Activated T-cell treated with anti-CD3 and anti-CD28 coated beads, Interleukin-2, amount 50 U/mL, for 1 hour (primary cell): ENCODE measurements around the gene SETD7.
A peak's percentile ranks its signal among the peaks of the same experiment; 100 is the strongest.

ENCODE experiments used
- DNase-seq: peaks from one replicate; pipeline ENCODE4 v3.0.0-alpha.2; 2020

Gene SETD7

DNA sequence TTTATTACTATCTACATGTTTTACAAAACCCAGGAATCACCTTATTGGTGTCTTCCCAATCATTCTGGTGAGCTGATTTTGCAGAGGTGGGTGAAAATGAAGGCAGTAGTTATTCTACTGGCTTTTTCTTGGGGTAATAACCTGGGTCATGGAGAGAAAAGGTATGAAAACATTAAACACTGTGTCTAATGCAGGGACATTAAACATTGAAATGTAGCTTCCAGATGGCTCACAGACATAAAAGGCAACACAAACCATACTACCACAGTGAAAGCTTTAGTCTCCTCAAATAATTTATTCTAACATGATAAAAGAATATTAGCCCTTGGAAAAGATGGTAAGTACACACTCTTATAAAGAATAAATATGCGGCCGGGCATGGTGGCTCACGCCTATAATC, 8.0 kb downstream of the SETD7 start:
- no peak for DNase-seq

DNA sequence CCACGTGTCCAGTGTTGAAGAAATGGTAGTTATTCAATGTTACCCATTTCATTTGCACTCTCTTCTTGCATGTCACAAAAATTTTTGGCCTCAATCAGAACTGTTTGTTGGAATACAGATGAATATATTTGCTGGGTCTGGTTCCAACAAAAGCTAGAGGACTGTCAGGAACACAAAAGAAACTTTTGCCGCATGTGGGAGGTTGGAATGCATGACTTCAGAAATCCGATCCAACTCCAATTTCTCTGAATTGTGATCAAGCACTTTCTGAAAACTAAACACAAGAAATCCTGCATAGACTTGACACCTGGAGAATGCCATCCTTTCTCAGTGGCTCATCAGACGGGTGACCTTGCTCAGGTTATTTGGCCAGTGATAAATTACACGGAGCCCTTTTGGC, 15.4 kb downstream of the SETD7 start:
- no peak for DNase-seq

DNA sequence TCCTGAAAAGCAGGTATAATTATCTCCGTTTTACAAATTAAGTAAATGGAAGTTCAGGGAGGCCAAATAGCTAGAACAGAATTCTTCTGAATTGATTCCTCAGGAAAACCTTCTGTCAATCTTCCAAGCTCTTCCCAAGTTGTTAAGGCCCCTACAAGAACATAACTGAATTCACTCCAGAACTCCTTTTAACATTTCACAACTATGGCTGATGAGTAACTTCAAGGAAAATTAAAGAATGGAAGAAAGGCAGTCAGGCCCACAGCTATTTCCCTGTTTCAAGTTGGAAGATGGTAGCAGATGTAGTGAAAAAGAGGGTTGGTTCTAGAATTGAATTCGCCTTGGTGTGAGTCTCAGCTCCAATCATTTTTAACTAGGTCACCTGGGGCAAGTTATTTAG, 15.9 kb downstream of the SETD7 start:
- DNase-seq, result no peak

DNA sequence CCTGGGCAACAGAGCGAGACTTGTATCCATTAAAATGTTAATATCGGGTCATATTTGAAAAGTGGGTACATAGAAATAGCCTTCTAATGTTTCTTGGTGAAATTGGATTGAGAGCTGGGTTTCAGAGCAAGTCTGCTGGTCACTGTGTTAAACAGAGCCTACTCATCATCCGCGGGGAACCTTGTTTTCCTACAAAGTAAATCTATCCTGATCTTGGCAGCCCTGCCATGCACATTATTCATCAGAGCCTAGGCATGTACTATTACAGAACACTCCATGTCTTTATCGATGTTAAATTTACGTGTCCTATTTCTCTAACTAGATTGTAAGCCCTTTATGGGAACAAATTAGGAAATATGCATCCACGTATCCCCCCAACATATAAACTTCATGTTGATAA, 18.7 kb downstream of the SETD7 start:
- DNase-seq, result no peak

DNA sequence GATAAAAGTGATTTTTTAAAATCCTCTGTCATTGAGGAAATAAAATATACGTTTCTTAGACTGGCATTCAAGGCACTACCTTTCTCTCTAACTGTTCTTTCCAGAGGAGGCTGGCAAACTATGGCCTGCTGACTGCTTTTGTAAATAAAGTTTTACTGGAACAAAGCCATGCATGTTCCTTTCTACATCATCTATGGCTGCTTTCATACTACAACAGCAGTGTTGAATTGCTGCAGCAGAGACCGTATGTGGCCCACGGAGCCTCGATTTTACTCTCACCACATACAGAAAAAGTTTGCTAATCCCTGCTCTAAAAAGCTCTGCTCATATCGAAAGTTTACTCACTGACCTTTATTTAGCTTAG, 20.2 kb downstream of the SETD7 start:
- DNase-seq, result no peak

DNA sequence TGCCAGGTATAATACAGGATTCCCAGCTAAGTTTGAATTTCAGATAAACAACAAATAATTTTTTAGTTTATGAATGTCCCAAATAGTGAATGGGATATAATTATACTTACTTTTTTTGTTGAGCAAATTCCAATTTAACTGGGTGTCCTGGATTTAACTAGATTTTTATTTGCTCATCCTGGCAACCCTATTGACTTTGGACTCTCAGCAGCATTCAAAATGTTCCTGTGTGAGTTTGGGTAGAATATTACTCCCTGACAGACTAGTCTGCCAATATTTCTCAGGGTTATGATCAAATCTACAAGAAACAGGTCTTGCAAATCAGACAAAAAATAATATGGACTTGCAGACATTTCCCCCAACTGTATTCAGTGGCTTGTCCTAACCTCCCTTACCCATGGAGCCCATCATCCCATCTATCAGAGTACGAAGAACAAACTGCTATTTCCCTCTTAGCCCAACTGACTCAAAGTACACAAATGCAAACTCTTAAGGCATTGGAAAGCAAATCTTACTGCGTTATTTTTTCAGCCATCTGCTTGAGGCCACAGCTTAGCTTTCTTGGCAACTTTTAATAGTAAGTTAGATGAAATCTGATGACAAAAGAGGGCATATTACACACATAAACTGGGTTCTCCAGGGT, 20.7 kb downstream of the SETD7 start:
- no peak for DNase-seq

DNA sequence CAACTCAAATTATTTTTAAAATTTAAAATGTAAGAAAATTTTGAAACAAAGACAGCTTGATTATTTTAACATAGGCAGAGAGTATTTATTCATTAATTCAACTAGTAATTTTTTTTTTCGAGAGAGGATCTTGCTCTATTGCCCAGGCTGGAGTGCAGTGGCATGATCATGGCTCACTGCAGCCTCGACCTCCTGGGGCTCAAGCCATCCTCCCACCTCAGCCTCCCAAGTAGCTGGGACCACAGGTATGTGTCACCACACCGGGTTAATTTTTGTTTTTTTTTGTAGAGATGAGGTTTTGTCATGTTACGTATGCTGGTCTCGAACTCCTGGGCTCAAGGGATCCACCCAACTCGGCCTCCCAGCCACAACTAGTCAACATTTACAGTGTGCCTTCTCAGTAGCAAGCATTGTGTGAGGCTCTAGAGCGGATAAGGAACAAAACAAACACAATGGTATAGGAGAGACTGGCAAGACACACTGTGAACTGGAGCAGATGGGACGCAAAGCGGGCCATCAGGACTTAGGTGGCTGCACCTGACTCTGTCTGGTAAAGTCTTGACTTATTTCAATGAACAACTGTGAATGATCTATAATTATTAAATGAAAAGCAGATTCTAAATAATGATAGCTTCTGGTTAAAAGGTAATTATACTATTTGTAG, 21.6 kb downstream of the SETD7 start:
- DNase-seq, result no peak

DNA sequence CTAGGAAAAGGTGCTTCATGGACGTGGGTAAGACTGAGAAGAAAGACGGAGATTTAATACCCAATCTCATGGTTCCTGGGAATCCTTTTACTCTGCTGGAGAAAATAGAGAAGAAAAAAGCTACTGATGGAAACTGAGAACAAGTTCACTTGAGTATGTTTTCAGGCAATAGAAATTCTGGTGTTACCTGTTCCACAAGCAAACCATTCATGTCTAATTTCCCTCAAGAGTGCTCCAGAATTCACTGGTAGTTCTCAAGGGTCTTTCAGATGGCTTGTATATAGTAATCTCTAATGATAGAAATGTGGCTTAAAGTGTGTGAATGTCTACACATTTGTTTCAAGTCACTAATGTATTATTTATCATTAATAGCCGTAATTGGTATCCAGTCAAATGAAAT, 22.5 kb downstream of the SETD7 start:
- no peak for DNase-seq

DNA sequence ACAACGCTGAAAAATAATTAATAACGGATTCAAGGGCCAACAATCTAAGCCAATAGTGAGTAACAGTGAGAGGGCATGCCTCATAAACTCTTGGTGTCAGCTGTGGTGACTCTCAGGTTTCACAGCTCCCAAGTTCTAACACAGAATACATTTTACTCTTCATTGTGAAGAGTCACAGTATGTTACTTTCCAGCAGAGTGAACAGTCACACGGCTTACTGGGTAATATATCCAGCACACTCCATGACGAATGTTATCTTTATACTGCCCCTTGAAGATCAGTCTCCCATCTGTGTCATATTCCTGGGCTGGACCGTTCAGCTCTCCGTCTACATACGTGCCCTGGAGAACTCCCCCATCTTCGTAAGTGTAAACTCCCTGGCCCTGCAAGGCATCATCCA, 23.1 kb downstream of the SETD7 start:
- DNase-seq, result no peak

DNA sequence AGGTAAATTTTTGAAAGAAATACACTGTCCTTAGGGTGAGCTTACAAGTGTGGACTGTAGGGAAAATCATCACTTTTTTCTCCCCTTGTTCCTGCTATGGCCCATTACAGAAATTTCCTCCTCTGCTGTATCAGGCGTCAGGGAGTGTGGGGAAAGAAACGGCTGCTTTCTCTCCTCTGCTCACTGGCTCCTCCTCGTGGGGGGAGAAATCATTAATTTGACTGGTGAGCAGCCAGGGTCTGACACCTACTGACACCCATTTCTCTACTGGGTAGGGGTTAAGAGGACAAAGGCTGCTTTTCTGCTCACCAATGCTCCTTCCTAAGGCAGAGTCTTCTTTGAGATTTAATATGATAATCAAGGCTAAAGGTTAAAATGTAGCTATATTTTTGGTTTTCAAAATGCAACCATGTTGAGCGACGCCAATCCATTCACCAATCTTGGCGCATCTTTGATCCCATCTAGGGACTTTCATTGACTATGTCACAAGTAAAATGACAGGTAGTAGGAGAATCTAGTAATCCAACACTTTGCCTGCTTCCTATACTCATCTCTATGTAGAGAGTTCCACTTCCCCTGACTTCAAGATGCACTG, 25.1 kb downstream of the SETD7 start:
- peak; percentile 54 for DNase-seq

DNA sequence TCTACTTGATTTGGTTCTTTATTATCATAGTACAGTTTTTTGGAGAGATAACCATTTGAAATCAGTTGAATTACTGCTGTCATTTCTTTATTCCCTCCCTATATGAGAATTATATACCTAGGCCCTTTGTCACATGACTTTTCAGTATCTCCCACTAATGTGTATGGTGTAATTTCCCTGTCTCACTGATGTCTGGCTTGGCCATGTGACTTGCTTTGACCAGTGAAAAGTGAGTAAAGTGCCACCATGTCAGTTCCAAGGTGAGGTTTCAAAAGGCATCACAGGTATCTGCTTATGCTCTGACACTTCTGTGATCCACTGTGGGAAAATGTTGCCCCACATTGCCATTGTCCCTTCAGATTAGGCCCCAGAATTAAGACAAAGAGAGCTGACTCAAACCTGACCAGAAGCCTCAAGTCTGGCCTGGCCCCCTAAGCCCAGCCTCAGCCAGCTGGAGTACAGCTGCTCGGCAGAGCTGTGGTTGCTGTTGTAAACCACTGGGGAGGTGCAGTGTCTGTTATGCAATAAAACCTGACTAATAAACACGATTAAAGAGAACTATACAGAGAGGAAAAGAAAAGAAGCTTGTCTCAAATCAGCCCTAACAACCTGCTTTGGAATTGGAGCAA, 27.5 kb downstream of the SETD7 start:
- no peak for DNase-seq

DNA sequence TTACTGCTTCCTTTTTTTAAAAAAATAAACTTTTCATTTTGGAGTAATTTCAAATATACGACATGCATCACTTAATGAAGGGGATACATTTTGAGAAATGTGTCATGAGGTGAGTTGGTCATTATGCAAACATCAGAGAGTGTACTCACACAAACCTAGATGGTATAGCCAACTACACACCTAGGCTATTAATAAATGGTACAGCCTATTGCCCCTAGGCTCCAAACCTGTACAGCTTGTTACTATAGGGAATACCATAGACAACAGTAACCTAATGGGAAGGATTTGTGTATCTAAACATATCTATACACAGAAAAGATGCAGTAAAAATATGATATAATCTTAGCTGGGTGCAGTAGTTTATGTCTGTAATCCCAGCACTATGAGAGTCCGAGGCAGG, 29.1 kb downstream of the SETD7 start:
- no peak for DNase-seq

DNA sequence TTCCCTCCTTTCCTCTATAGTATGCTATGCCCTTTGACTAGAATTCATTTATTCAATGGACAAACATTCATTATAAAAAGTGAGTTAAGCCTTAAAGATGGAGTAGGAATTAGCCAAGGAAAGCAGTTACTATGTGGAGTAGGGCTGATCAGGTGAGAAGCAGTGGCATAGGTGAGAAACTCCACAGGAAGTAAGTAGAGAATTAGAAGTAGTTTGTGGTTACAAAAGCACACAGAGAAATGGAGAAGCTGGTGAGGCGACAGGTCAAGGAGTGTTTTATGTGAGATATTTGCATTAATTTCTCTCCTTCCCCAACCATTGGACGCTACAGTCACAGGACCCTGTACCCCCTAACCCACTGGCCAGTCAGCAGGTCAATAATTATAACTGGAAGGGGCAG, 30.6 kb downstream of the SETD7 start:
- DNase-seq, result no peak

DNA sequence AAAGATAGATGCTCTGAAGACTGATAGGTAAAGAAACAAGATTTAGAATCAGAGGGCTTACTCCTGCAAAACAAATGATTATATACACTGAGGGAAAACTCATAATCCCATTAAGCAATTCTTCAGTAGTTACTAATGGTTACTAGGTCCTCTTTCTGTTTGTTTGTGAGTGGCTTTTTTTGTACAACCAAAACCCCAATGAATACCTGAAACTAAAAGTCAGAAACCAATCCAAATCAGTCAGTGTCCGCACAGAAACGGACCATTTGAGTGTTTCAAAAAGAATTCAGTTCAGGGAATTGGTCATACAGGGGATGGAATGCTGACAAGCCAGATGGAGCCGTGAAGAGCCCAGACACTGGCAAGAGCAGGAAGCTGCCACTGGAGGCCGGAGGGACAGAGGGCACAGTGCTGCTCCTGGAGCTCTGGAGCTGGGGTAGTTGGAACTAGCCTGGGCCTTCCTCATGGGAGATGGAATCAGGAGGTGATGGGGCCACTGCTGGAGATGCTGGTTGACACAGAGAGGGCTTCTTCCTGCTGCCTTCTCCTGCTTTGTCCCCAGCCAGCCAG, 31.9 kb downstream of the SETD7 start:
- DNase-seq, result no peak

DNA sequence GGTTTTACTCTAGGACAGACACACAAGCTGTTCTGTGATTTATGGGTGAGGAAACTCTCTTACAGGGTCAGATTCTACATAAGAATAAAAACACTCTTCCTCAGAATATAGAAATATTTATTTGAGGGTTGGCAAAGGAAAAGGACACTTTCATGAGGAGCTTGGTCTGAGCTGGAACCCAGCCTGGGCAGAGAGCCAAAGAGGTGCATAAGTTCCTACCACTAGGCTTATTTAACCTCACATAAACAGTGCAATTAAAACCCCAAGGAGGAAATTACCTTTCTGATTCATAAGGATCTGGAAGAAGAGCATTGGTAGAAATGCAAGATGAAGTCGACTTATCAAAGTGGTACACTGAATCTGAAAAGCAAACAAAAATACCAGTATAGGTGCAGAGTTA, 32.9 kb downstream of the SETD7 start:
- no peak for DNase-seq

DNA sequence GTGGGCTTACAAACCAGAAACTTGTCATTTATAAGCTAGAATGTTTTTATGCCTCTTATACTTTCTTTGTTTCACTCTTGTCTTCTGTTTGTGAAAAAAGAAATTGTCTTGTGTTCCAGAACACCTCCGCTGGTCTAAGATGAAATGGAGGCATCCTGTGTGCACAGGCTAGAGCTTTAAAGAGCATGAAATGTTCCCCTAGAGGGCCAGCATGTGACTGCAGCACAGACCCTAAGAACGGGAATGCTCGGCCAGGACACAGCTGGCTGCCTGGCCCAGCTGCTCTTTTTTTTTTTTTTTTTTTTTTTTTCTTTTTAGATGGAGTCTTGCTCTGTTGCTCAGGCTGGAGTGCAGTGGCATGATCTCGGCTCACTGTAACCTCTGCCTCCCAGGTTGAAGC, 33.6 kb downstream of the SETD7 start:
- DNase-seq, result no peak

DNA sequence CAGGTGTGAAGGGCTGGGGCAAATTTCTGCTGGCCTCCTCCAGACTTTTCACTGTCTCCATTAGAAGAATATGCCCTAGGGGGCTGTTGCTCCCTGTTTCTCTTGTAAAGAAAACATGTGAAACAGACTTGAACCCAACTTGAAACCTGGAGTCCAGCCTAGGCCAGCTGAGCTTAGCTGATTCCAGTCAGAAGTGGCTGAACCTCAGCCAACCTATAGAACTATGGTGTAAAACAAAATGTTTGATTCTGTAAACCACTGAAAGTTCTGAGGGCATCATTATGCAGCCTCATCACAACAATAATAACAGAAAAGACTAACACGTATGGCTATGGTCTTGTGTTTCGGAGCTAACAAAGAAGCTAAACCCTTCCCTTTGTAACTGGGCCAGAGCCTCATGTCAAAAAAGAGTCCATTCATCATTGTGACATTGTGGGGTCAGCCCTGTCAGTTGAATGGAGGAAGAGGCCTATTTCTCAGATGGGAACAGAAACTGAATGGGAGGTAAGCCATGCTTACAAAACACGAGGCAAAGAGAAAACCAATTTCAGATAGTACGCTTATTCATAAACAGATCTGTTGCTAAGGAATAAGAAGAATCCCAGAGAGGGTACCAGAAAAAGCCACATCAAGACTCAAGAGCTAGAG, 34.1 kb downstream of the SETD7 start:
- no peak for DNase-seq

DNA sequence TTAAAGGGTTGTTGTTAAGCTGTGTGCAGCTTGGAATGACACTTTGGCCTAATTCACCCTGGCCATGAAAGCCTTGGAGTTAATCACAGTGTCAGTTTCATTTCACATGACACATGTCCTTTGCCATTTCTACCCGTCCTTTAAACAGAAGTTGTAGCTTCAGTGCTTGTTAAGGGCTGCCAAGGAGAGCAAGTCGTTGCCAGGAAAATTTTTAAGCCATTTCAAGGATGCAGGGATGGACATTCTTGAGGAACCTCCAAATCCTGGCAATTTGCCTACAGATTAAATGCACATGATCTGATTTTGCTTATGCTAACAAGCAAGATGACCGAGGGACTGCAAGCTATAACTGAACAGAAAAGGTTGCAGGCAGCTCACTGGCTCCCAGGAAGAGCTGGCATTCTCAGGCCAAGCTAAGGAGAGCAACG, 40.5 kb downstream of the SETD7 start:
- no peak for DNase-seq

DNA sequence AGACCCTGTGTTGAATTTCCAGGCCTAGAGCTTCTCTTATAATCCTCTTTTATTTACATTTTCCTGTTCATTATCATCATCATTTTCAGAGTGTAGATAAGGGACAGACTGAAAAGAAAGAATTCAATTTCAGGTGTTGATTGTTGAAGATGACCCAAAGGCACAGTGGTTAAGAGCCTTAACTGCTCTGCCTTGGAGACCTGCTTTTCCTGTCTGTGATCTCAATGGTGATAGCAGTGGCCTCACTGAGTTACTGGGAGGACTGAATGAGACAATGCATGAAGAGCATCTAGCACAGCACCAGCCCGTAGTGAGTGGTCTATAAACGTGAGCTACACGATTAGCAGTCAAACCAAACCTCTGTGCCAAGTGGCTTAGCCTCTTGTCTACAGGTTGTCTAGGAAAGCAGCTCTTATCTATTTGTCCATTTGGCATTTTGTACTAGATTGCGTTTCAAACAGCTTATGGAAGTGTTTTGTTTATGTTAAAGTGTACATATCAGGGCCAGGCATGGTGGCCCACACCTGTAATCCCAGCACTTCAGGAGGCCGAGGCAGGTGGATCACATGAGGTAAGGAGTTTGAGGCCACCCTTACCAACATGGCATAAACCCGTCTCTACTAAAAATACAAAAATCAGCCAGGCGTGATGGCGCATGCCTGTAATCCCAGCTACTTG, 41.5 kb downstream of the SETD7 start:
- DNase-seq, result no peak

DNA sequence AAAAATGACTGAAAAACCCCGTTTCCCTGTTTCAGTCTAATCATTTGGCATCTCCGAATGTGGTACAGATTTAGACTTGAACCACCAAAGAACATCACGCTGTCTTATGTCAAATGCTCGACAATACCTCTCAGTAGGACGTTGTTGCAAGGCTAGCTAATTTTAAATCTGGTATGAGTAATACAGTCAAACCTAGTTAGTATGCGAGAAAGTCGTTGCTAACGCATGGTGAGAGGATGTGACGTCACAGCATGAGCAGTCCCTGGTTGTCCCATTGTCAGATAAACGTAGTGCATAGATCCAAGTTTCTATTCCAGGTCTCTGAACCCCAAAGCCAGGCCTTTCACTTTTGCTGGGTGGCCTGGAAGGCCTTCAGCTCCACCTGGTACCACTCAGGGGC, 44.7 kb downstream of the SETD7 start:
- no peak for DNase-seq

DNA sequence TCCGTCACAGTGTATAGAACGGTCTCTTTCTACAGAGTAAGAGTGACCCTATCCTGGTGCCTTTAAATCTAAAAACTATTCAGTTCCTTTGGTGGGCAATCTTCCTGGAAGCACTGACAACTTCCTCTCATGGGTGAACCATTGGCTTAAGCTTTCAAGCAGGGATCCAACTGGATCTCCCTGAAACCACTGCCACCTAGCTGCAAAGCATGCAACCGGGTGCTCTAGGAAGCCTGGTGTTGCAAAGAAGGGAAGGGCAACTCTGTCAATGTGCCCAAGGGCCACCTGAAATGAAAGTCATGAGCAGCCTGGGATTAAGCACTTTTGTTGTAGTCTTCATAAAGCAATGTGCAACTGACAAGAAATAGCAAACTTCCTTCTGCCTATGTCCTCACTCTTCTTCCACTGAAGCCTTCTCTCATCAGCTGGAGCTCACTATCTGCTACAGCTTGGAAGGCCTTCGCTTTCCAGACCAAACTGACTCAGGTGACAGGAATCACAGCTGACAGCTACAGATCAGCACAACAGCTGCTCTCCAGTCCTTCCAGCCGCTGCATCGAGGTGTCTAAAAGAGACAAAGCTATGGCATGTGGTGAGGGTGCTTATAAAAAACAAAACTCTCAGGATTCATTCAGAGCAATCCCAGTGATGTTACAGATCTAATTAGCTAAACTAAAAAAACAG, 46.1 kb downstream of the SETD7 start:
- no peak for DNase-seq

DNA sequence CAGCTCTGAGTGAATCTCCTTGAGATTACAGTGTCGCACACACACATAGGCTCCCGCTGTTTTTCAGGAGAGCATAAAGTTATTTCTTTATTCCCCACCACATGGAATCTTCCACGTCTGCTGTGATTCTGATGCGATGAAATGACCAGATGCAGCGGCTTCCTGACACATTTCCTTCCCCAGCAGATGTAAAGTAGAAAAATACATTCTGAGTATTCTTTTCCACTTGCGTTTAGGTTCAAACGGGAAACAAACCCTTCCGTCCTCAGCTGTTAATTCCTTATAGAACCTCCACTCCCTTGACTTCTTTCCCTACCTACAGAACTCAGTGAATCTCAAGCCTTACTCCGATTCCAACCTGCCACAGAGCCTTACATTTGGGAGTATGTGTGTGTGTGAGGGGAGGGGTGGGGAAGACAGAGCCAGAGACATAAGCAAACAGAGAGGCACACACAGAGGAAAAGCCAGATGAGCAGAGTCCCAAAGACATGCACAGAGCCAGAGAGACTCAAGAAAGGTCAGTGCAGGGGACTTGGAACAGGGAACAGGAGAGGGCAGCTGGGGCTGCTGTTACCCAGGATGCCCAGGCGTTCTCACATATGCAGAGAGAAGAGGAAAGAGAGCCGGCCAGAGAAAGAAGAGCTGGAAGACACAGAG, 47.3 kb downstream of the SETD7 start:
- DNase-seq, result no peak
